HepG2 (cell line): Measurements from ENCODE around the gene GABBR2. TPM values are rescaled to one million over a fixed set of nuclear protein-coding genes. Genes with fewer than 3 reads are reported as not detected.

Experiments used
- ATAC-seq: fragments of 200-7000 bp; cut with Tn5 transposase; 3 replicates; pipeline ENCODE4 v1.9.1; 2020; ENCODE audit warnings: mild to moderate bottlenecking, moderate library complexity
- BruUV-seq: library from RNA; stranded (reverse); fragments of 400-500 nt; replicated peaks from 2 replicates; lab custom pipeline; 2021; lab: Mats Ljungman, UMichigan
- CTCF ChIA-PET: fragments of 300-600 bp; formaldehyde crosslinking; extraction: SDS; loops from one replicate; lab custom pipeline; 2021; ENCODE audit warnings: low total read pairs, inconsistent platforms, low intra/inter-chr PET ratio; lab: Yijun Ruan, JAX
- POLR2A ChIA-PET: fragments of 350-600 bp; sonication (Branson Sonifier 250); formaldehyde crosslinking; loops from one replicate; lab custom pipeline; 2020; ENCODE audit warnings: antibody characterized with exemption, inconsistent platforms; lab: Yijun Ruan, JAX
- DNase-seq: peaks from one replicate; pipeline ENCODE4 v3.0.0-alpha.2; 2015; ENCODE audit warnings: low spot score
- FAIRE-seq: peaks from 3 replicates; lab custom pipeline; 2011; peaks lifted over from hg19 to GRCh38; lab: Jason Lieb, UNC
- H2AFZ ChIP-seq: one replicate; pipeline ENCODE4 v1.6.1; 2011; ENCODE audit warnings: low read length, inconsistent platforms
- H3K27ac ChIP-seq: fragments of 300-600 bp; 3 replicates; pipeline ENCODE4 v1.8.0; 2011; ENCODE audit warnings: mixed run types, mild to moderate bottlenecking, mixed read lengths, low read length, inconsistent platforms; ENCODE audit not compliant: insufficient read depth; ENCODE audit errors: extremely low read length
- H3K27me3 ChIP-seq, 2 experiments: fragments of 200-600 bp in 1 of 2; 2 replicates in 1 of 2; 3 replicates in 1 of 2; pipeline versions ENCODE4 v1.6.0 to v1.8.0; 2011; ENCODE audit warnings: low read length in 2 of 2, mild to moderate bottlenecking in 2 of 2, moderate library complexity in 2 of 2, inconsistent platforms in 1 of 2; ENCODE audit not compliant: insufficient read depth in 2 of 2, control insufficient read depth in 1 of 2
- H3K36me3 ChIP-seq, 2 experiments: fragments of 200-600 bp in 1 of 2; replicated peaks in 1 of 2; 2 replicates in 1 of 2; 3 replicates in 1 of 2; pipeline versions ENCODE4 v1.5.1 to v1.8.0; 2011; ENCODE audit warnings: low read length in 2 of 2, inconsistent platforms in 1 of 2; ENCODE audit not compliant: insufficient read depth in 2 of 2, control insufficient read depth in 1 of 2
- H3K4me1 ChIP-seq: 2 replicates; pipeline ENCODE4 v1.5.1; 2012; ENCODE audit warnings: low read length, inconsistent platforms; ENCODE audit not compliant: insufficient read depth
- H3K4me2 ChIP-seq: 2 replicates; pipeline ENCODE4 v1.6.0; 2011; ENCODE audit warnings: low read depth, low read length, inconsistent platforms
- H3K4me3 ChIP-seq, 3 experiments: fragments of 200-600 bp in 1 of 3; sonication (generic), shearing (Covaris generic) in 1 of 3; replicated peaks in 1 of 3; 2 replicates each; pipeline ENCODE4 v1.5.1; 2011 to 2016; ENCODE audit warnings: low read length in 3 of 3, inconsistent platforms in 2 of 3, low read depth in 2 of 3, mild to moderate bottlenecking in 2 of 3, control low read depth in 1 of 3, mixed read lengths in 1 of 3; ENCODE audit not compliant: insufficient read depth in 1 of 3
- H3K79me2 ChIP-seq: one replicate; pipeline ENCODE4 v1.6.1; 2011; ENCODE audit warnings: low read length, inconsistent platforms; ENCODE audit not compliant: insufficient read depth
- H3K9ac ChIP-seq: 2 replicates; pipeline ENCODE4 v1.6.0; 2011; ENCODE audit warnings: mild to moderate bottlenecking, low read depth, low read length, inconsistent platforms; ENCODE audit not compliant: insufficient read depth
- H3K9me3 ChIP-seq: 2 replicates; pipeline ENCODE4 v1.5.1; 2012; ENCODE audit warnings: mild to moderate bottlenecking, low read length
- H4K20me1 ChIP-seq: 2 replicates; pipeline ENCODE4 v1.6.0; 2011; ENCODE audit warnings: inconsistent platforms, mild to moderate bottlenecking, low read length, moderate library complexity; ENCODE audit not compliant: insufficient read depth
- REPIN1 ChIP-seq: sonication (generic); formaldehyde crosslinking; IDR thresholded peaks from 2 replicates; pipeline ENCODE4 v1.8.0; 2022; ENCODE audit warnings: missing genetic modification reagents, low read depth, mild to moderate bottlenecking, borderline replicate concordance
- SSRP1 ChIP-seq: IDR thresholded peaks from 2 replicates; pipeline ENCODE4 v1.6.1; 2016; ENCODE audit warnings: control low read depth
- ZBTB40 ChIP-seq, 2 experiments: fragments of 450-650 bp in 1 of 2; sonication (generic) in 1 of 2; formaldehyde crosslinking in 1 of 2; IDR thresholded peaks; 2 replicates each; pipeline versions ENCODE4 v1.6.1 to v1.8.0; 2016 to 2022; ENCODE audit warnings: antibody characterized with exemption in 1 of 2, mild to moderate bottlenecking in 1 of 2, missing genetic modification reagents in 1 of 2
- WGBS: methylation state at CpG from one replicate; pipeline ENCODE4 v1.1.6; 2017; ENCODE audit warnings: low lambda C conversion rate; 5-methylcytosine and 5-hydroxymethylcytosine counted together
- in situ Hi-C: cut with HindIII; loops from 2 replicates; pipeline ENCODE4 v1.10.0; 2017; ENCODE audit warnings: low pct_unique_long_range_greater_than_20kb; ENCODE audit not compliant: extremely low pct_ligation_motif_present
- intact Hi-C: fragments of 100-400 bp; cut with micrococcal nuclease; formaldehyde crosslinking; loops from one replicate; pipeline ENCODE4 v1.10.0; 2022; ENCODE audit not compliant: unreplicated experiment
- polyA plus RNA-seq, 8 experiments: library from polyadenylated mRNA; depleted of rRNA in 3 of 8; stranded (reverse) in 7 of 8; unstranded in 1 of 8; fragments of >200 nt; fragmentation: Illumina TruSeq in 4 of 8; extraction: Trizol in 4 of 8; gene quantifications; 2 replicates each; pipeline versions ENCODE4 v1.2.1 to v1.2.3, GENCODE V29; 2011 to 2016; ENCODE audit warnings: low read depth in 4 of 8, missing spikeins in 1 of 8, mixed read lengths in 1 of 8; ENCODE audit not compliant: insufficient read depth in 1 of 8
- total RNA-seq, 5 experiments: library from RNA; depleted of rRNA; stranded (reverse); fragments of >200 nt; fragmentation: Illumina TruSeq; extraction: Trizol; gene quantifications; 2 replicates each; pipeline ENCODE4 v1.2.3, GENCODE V29; 2016; ENCODE audit warnings: low read depth in 1 of 5

Gene GABBR2
- total and polyA plus RNA-seq, 2 of the 13 experiments (the other 11 are each of a cell fraction or from before 2014, with no cell fraction given), result 0.02 TPM; not detected in 1

GRCh38 chr9:98488571-98489312, 220.0 kb downstream of the GABBR2 start:
- no TSS peak for BruUV-seq
- no peak overlapping the region for H3K4me3 ChIP-seq
- no peak for FAIRE-seq
- peaks cover 19% of the 10 kb centered on the region for H3K4me1 ChIP-seq
- no peak overlapping the region for H2AFZ ChIP-seq
- H3K27me3 ChIP-seq, result no peaks in the 10 kb centered on the region; a peak in 2 of 5 replicates
- CTCF ChIA-PET, result no interaction called here
- no peak overlapping the region for H3K4me2 ChIP-seq
- H3K9ac ChIP-seq, result no peak overlapping the region
- H3K36me3 ChIP-seq, result no peaks in the 10 kb centered on the region
- TF ChIP-seq ZBTB40 (IDR thresholded peaks at IDR 0.05) (peak; percentile 57), ZBTB40 (CRISPR knock-in tag; IDR thresholded peaks at IDR 0.05) (peak; percentile 88), SSRP1 (no peak), REPIN1 (CRISPR knock-in tag) (no peak)
- TF ChIP-seq, all 625 proteins: peak for 1
- ATAC-seq (no peak), DNase-seq (no peak)
- Histone ChIP-seq H4K20me1 (no peaks in the 10 kb centered on the region), H3K27ac (no peak overlapping the region), H3K9me3 (no peaks in the 10 kb centered on the region), H3K79me2 (no peaks in the 10 kb centered on the region)
- intact Hi-C loops, result no loop called here
- POLR2A ChIA-PET, result no interaction called here
- in situ Hi-C loops, result no loop called here
- WGBS, result 45% methylated on average over 8 of the region's 8 CpGs
